Gastrocnemius medialis (tissue), 4 donors: ENCODE measurements around the gene PYY.

Source experiments
- POLR2A ChIP-seq, 2 donors: fragments of 450-650 bp; IDR thresholded peaks; one replicate each; pipeline ENCODE4 v1.6.1; 2017; ENCODE audit warnings: antibody characterized with exemption in 2 of 2, mild to moderate bottlenecking in 2 of 2, moderate library complexity in 2 of 2
- TF ChIP-seq, protein P1 (sequence below), 5 experiments: fragments of 450-650 bp in 3 of 5; fragments of 200-600 bp in 2 of 5; sonication (generic) in 2 of 5; IDR thresholded peaks in 4 of 5; conservative IDR thresholded peaks in 1 of 5; 1 replicate in 4 of 5; 2 replicates in 1 of 5; pipeline ENCODE4 v1.5.1; 2016 to 2019; ENCODE audit warnings: antibody characterized with exemption in 5 of 5, mild to moderate bottlenecking in 3 of 5, moderate library complexity in 3 of 5

DNA sequence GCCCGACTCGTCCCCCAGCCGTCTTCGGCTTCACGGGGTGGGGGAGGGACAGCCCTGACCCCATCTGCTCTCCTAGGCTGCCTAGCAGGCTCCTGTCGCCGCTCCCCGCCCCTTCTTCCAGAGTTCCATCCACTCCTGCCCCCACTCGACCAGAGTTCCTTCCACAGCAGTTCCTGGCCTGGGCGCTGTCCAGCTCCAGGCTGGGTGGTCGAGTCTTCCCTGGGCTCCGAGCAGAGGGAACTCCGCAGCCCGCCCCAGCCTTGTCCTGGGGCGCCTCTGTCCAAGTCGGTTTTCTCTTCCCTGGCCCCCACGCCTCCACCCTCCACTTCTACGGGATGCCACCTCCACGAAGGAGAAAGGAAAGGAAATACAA lies 1.4 kb downstream of the PYY start:
- no peak for TF ChIP-seq POLR2A (IDR thresholded peaks at IDR 0.05)
- TF ChIP-seq, protein P1, sequence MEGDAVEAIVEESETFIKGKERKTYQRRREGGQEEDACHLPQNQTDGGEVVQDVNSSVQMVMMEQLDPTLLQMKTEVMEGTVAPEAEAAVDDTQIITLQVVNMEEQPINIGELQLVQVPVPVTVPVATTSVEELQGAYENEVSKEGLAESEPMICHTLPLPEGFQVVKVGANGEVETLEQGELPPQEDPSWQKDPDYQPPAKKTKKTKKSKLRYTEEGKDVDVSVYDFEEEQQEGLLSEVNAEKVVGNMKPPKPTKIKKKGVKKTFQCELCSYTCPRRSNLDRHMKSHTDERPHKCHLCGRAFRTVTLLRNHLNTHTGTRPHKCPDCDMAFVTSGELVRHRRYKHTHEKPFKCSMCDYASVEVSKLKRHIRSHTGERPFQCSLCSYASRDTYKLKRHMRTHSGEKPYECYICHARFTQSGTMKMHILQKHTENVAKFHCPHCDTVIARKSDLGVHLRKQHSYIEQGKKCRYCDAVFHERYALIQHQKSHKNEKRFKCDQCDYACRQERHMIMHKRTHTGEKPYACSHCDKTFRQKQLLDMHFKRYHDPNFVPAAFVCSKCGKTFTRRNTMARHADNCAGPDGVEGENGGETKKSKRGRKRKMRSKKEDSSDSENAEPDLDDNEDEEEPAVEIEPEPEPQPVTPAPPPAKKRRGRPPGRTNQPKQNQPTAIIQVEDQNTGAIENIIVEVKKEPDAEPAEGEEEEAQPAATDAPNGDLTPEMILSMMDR (IDR thresholded peaks at IDR 0.05 in 4 of 5, conservative IDR thresholded peaks at IDR 0.05 in 1 of 5): no peak
